DND-41 (cell line): ENCODE measurements around the gene SMURF2.

Experiments used
- ATAC-seq: fragments of 200-7000 bp; cut with Tn5 transposase; 3 replicates; pipeline ENCODE4 v1.9.1; 2021; ENCODE audit warnings: low read depth; ENCODE audit not compliant: insufficient read depth
- DNase-seq: peaks from one replicate; pipeline ENCODE4 v3.0.0-alpha.2; 2020
- H2AFZ ChIP-seq: 2 replicates; pipeline ENCODE4 v1.6.0; 2012; ENCODE audit warnings: low read depth, low read length
- H3K27ac ChIP-seq: 2 replicates; pipeline ENCODE4 v1.5.1; 2012; ENCODE audit warnings: low read length, inconsistent platforms
- H3K27me3 ChIP-seq: fragments of 200-600 bp; sonication (generic); 2 replicates; pipeline ENCODE4 v1.6.0; 2012; ENCODE audit warnings: low read length, mild to moderate bottlenecking, inconsistent platforms; ENCODE audit not compliant: insufficient read depth, poor library complexity
- H3K36me3 ChIP-seq: 2 replicates; pipeline ENCODE4 v1.5.1; 2012; ENCODE audit warnings: low read length, inconsistent platforms; ENCODE audit not compliant: insufficient read depth
- H3K4me1 ChIP-seq: 2 replicates; pipeline ENCODE4 v1.5.1; 2012; ENCODE audit warnings: mild to moderate bottlenecking, low read length; ENCODE audit not compliant: insufficient read depth
- H3K4me2 ChIP-seq: 2 replicates; pipeline ENCODE4 v1.6.0; 2012; ENCODE audit warnings: mild to moderate bottlenecking, moderate library complexity, low read length, inconsistent platforms; ENCODE audit not compliant: insufficient read depth
- H3K4me3 ChIP-seq, 2 experiments: fragments of 200-600 bp in 1 of 2; shearing (Covaris generic) in 1 of 2; 2 replicates each; pipeline ENCODE4 v1.5.1; 2012 to 2016; ENCODE audit warnings: inconsistent platforms in 2 of 2, low read length in 2 of 2, mild to moderate bottlenecking in 2 of 2, low read depth in 1 of 2, moderate library complexity in 1 of 2
- H3K79me2 ChIP-seq: 2 replicates; pipeline ENCODE4 v1.6.0; 2012; ENCODE audit warnings: low read length, inconsistent platforms; ENCODE audit not compliant: insufficient read depth
- H3K9ac ChIP-seq: 2 replicates; pipeline ENCODE4 v1.6.0; 2012; ENCODE audit warnings: low read depth, mild to moderate bottlenecking, inconsistent platforms, low read length, moderate library complexity
- H3K9me3 ChIP-seq: 2 replicates; pipeline ENCODE4 v1.5.1; 2012; ENCODE audit warnings: low read length, moderate library complexity, mild to moderate bottlenecking, inconsistent platforms; ENCODE audit not compliant: insufficient read depth, severe bottlenecking
- H4K20me1 ChIP-seq: 2 replicates; pipeline ENCODE4 v1.6.0; 2012; ENCODE audit warnings: low read length; ENCODE audit not compliant: insufficient read depth
- CTCF ChIP-seq: IDR thresholded peaks from 2 replicates; pipeline ENCODE4 v1.5.1; 2012; ENCODE audit warnings: borderline replicate concordance, low read length, moderate library complexity, mild to moderate bottlenecking; ENCODE audit not compliant: poor library complexity, severe bottlenecking; ENCODE audit errors: extremely low read depth
- EZH2 ChIP-seq: IDR thresholded peaks from 3 replicates; pipeline ENCODE4 v1.6.1; 2012; ENCODE audit warnings: borderline replicate concordance, low read depth, mild to moderate bottlenecking, moderate library complexity, low read length, inconsistent platforms; ENCODE audit not compliant: severe bottlenecking

The SMURF2 gene

DNA sequence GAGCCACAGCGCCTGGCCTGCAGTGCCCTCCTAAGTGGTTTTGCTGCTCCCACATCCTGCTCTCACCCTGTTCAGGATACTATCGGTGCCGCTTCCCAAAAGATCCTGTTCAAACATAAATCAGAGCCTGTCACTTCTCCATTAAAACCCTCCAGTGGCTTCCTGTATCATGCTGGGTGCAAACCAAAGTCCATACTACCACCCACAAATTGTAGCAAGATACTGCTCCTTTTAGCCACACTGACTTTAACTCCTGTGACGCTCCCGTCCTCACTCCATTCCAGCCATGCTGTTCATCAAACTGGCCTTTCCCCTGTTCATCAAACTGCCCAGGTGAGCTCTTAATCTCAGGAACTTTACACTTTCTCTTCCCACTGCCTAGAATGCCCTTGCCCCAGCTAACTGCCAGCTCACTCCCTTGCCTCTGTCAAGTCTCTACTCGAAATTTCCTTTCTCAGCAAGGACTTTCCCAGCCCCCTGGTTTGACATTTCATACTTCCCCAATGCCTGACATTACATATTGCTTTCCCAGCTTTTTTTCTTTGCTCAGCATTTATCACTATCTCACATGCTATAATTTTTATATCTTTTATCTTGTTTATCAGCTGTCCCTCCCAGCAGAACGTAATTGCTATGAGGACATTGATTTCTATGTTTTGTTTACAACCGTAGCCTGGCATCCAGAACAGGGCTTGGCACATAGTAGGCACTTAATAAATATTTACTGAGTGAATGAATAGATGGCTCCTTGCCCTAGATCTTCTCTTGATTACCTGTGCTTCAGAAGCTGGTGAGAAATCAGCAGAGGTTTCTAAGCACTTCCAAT is 44.3 kb upstream of the SMURF2 start:
- H3K27me3 ChIP-seq: no peaks in the 10 kb centered on the region
- no peak overlapping the region for H3K4me3 ChIP-seq
- H3K36me3 ChIP-seq: no peaks in the 10 kb centered on the region
- no peak overlapping the region for H3K9ac ChIP-seq
- H3K4me1 ChIP-seq: peaks cover 37% of the 10 kb centered on the region
- H3K4me2 ChIP-seq: no peak overlapping the region
- H4K20me1 ChIP-seq: no peaks in the 10 kb centered on the region
- TF ChIP-seq EZH2: no peak
- no peak for TF ChIP-seq CTCF
- H2AFZ ChIP-seq: no peak overlapping the region
- no peaks in the 10 kb centered on the region for H3K9me3 ChIP-seq
- ATAC-seq (no peak), DNase-seq (no peak)
- H3K27ac ChIP-seq: no peak overlapping the region
- no peaks in the 10 kb centered on the region for H3K79me2 ChIP-seq

DNA sequence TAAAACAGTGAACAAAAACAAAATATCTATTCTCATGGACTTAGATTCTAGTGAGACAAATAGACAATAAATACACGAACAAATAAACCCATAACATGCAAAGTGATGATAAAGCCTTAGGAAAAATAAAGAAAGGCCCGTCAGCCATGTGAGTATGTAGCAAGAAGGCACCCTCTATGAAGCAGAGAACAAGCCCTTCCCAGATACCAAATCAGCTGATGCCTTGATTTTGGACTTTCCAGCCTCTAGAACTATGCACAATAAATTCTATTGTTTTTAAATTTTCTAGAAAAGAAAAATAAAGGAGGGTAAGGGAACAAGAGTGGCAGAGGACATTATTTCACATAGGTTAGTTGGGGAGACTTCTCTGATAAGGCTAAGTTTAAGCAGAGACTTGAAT is 40.7 kb upstream of the SMURF2 start:
- Histone ChIP-seq H3K4me3 (no peak overlapping the region), H3K79me2 (no peaks in the 10 kb centered on the region), H3K9me3 (no peaks in the 10 kb centered on the region), H3K36me3 (no peaks in the 10 kb centered on the region), H3K4me2 (no peak overlapping the region), H3K4me1 (peaks cover 9% of the 10 kb centered on the region), H3K27ac (no peak overlapping the region), H3K9ac (no peak overlapping the region), H4K20me1 (no peaks in the 10 kb centered on the region), H2AFZ (no peak overlapping the region), H3K27me3 (no peaks in the 10 kb centered on the region)
- ATAC-seq: no peak
- DNase-seq: no peak
- no peak for TF ChIP-seq EZH2
- TF ChIP-seq CTCF: no peak

DNA sequence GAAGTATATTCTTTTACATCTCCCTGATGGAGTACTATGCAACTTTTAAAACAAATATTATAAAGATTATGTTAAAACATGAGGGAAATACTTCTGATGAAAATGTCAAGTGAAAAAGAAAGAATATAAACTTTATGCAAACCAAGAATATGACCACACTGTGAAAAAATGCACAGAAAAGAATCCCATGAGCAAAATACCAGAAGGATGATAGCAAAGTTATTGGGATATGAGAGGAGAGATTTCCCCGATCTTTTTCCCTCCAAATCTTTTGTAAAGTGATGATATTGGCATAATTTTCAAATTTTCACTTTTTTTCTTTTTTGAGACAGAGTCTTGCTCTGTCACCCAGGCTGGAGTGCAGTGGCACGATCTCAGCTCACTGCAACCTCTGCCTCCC is 36.6 kb upstream of the SMURF2 start:
- TF ChIP-seq EZH2 (no peak), CTCF (no peak)
- ATAC-seq (no peak), DNase-seq (no peak)
- no peaks in the 10 kb centered on the region for H4K20me1 ChIP-seq
- H3K4me3 ChIP-seq: no peak overlapping the region
- no peaks in the 10 kb centered on the region for H3K27me3 ChIP-seq
- no peak overlapping the region for H3K4me2 ChIP-seq
- H3K9ac ChIP-seq: no peak overlapping the region
- no peaks in the 10 kb centered on the region for H3K79me2 ChIP-seq
- H3K4me1 ChIP-seq: no peaks in the 10 kb centered on the region
- no peaks in the 10 kb centered on the region for H3K9me3 ChIP-seq
- no peaks in the 10 kb centered on the region for H3K36me3 ChIP-seq
- H3K27ac ChIP-seq: no peak overlapping the region
- H2AFZ ChIP-seq: no peak overlapping the region
